Keratinocyte (primary cell): ENCODE measurements around the gene NLRC3. TPM values are rescaled to one million over a fixed set of nuclear protein-coding genes. Genes with fewer than 3 reads are reported as not detected.

ENCODE experiments used
- DNase-seq: peaks from one replicate; pipeline ENCODE4 v3.0.0-alpha.2; 2011; ENCODE audit warnings: low read depth, missing footprints, low spot score
- FAIRE-seq: peaks from 2 replicates; lab custom pipeline; 2011; peaks lifted over from hg19 to GRCh38; lab: Jason Lieb, UNC
- H2AFZ ChIP-seq: 2 replicates; pipeline ENCODE4 v1.6.0; 2012; ENCODE audit warnings: low read length, control low read depth, inconsistent platforms; ENCODE audit not compliant: control insufficient read depth
- H3K27ac ChIP-seq: 2 replicates; pipeline ENCODE4 v1.5.1; 2011; ENCODE audit warnings: low read length; ENCODE audit not compliant: control insufficient read depth, insufficient read depth
- H3K27me3 ChIP-seq: 3 replicates; pipeline ENCODE4 v1.6.0; 2011; ENCODE audit warnings: low read length; ENCODE audit not compliant: control insufficient read depth, insufficient read depth; ENCODE audit errors: extremely low read depth
- H3K36me3 ChIP-seq, 2 experiments: 2 replicates in 1 of 2; 3 replicates in 1 of 2; pipeline ENCODE4 v1.5.1; 2011; ENCODE audit warnings: low read length in 2 of 2, mild to moderate bottlenecking in 1 of 2; ENCODE audit not compliant: control insufficient read depth in 2 of 2, insufficient read depth in 2 of 2; ENCODE audit errors: extremely low read depth in 1 of 2
- H3K4me1 ChIP-seq: 3 replicates; pipeline ENCODE4 v1.5.1; 2011; ENCODE audit warnings: low read length; ENCODE audit not compliant: control insufficient read depth, insufficient read depth; ENCODE audit errors: extremely low read depth
- H3K4me2 ChIP-seq: 3 replicates; pipeline ENCODE4 v1.6.0; 2011; ENCODE audit warnings: low read depth, low read length; ENCODE audit not compliant: control insufficient read depth, insufficient read depth; ENCODE audit errors: extremely low read depth
- H3K4me3 ChIP-seq, 3 experiments: fragments of 200-600 bp in 1 of 3; sonication (generic) in 1 of 3; 2 replicates in 2 of 3; 3 replicates in 1 of 3; pipeline ENCODE4 v1.5.1; 2011 to 2016; ENCODE audit warnings: low read length in 3 of 3, mild to moderate bottlenecking in 3 of 3, control low read depth in 2 of 3, inconsistent platforms in 1 of 3, low read depth in 1 of 3, mixed read lengths in 1 of 3, mixed run types in 1 of 3, moderate library complexity in 1 of 3; ENCODE audit not compliant: control insufficient read depth in 2 of 3, insufficient read depth in 2 of 3; ENCODE audit errors: extremely low read depth in 1 of 3
- H3K79me2 ChIP-seq: 2 replicates; pipeline ENCODE4 v1.6.0; 2012; ENCODE audit warnings: low read length; ENCODE audit not compliant: control insufficient read depth, insufficient read depth
- H3K9ac ChIP-seq: 3 replicates; pipeline ENCODE4 v1.6.0; 2011; ENCODE audit warnings: low read length; ENCODE audit not compliant: control insufficient read depth, insufficient read depth; ENCODE audit errors: extremely low read depth
- H3K9me1 ChIP-seq: 3 replicates; pipeline ENCODE4 v1.6.0; 2011; ENCODE audit warnings: low read length; ENCODE audit not compliant: control insufficient read depth, insufficient read depth; ENCODE audit errors: extremely low read depth
- H3K9me3 ChIP-seq: 2 replicates; pipeline ENCODE4 v1.5.1; 2012; ENCODE audit warnings: low read depth, low read length; ENCODE audit not compliant: control insufficient read depth
- H4K20me1 ChIP-seq: 3 replicates; pipeline ENCODE4 v1.6.0; 2011; ENCODE audit warnings: low read length; ENCODE audit not compliant: control insufficient read depth, insufficient read depth; ENCODE audit errors: extremely low read depth
- EZH2 ChIP-seq: IDR thresholded peaks from one replicate; pipeline ENCODE4 v1.6.1; 2012; ENCODE audit warnings: inconsistent platforms, mild to moderate bottlenecking, low read length, moderate library complexity
- dilution Hi-C: fragments of 300-500 bp; cut with MboI; formaldehyde crosslinking; loops from one replicate; pipeline ENCODE4 v1.7.0; 2020; ENCODE audit warnings: low sequenced_read_pairs; ENCODE audit not compliant: extremely low pct_ligation_motif_present
- polyA plus RNA-seq, 5 experiments: library from polyadenylated mRNA; depleted of rRNA in 3 of 5; stranded (reverse) in 3 of 5; stranded (forward) in 1 of 5; unstranded in 1 of 5; fragments of >200 nt; gene quantifications; 1 replicate in 1 of 5; 2 replicates in 3 of 5; 3 replicates in 1 of 5; pipeline versions ENCODE4 v1.2.1 to v1.2.3, GENCODE V29; 2011 to 2012; ENCODE audit warnings: missing spikeins in 2 of 5, low read depth in 1 of 5, low replicate concordance in 1 of 5
- TF ChIP-seq, protein P1 (sequence below), 3 experiments: IDR thresholded peaks in 1 of 3; conservative IDR thresholded peaks in 1 of 3; optimal IDR thresholded peaks in 1 of 3; 2 replicates in 2 of 3; 3 replicates in 1 of 3; pipeline versions ENCODE3 to v1.5.1; 2011; ENCODE audit warnings: low read length in 3 of 3, mild to moderate bottlenecking in 3 of 3, moderate library complexity in 2 of 3, control low read depth in 1 of 3, inconsistent platforms in 1 of 3; ENCODE audit not compliant: insufficient read depth in 2 of 3; ENCODE audit errors: extremely low read depth in 1 of 3

Gene NLRC3
- polyA plus RNA-seq, 1 donor (not counting 4 experiments of a cell fraction or from before 2014, with no cell fraction given): not detected

DNA sequence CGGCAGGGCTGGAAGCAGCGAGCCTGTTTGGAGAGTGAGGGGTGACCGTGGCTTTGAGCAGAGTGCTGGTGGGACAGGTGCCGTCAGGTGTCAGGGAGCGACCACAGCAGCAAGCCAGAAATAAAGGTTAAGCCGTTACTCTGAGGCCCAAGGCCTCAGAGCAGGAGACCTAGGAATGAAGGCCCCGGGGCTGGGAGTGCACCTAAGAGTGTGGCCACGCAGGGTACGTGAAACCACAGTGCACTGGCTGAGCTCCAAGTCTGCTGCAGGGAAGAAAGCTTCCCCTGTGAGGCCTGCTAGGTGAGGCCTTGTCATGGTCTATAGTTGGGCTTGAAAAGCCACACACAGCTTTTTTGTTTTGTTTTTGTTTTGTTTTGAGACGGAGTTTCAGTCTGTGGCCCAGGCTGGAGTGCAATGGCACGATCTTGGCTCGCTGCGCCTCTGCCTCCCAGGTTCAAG is 67.7 kb downstream of the NLRC3 start:
- H4K20me1 ChIP-seq: peaks cover 4% of the 10 kb centered on the region
- dilution Hi-C loops: no loop called here
- no peak overlapping the region for H3K4me3 ChIP-seq
- H3K27ac ChIP-seq: no peak overlapping the region
- DNase-seq: no peak
- no peak overlapping the region for H3K9ac ChIP-seq
- H3K4me1 ChIP-seq: peaks cover 19% of the 10 kb centered on the region
- FAIRE-seq: peak; percentile 36
- no peaks in the 10 kb centered on the region for H3K79me2 ChIP-seq
- H3K4me2 ChIP-seq: no peak overlapping the region
- TF ChIP-seq EZH2: no peak
- TF ChIP-seq, protein P1, sequence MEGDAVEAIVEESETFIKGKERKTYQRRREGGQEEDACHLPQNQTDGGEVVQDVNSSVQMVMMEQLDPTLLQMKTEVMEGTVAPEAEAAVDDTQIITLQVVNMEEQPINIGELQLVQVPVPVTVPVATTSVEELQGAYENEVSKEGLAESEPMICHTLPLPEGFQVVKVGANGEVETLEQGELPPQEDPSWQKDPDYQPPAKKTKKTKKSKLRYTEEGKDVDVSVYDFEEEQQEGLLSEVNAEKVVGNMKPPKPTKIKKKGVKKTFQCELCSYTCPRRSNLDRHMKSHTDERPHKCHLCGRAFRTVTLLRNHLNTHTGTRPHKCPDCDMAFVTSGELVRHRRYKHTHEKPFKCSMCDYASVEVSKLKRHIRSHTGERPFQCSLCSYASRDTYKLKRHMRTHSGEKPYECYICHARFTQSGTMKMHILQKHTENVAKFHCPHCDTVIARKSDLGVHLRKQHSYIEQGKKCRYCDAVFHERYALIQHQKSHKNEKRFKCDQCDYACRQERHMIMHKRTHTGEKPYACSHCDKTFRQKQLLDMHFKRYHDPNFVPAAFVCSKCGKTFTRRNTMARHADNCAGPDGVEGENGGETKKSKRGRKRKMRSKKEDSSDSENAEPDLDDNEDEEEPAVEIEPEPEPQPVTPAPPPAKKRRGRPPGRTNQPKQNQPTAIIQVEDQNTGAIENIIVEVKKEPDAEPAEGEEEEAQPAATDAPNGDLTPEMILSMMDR (optimal IDR thresholded peaks at IDR 0.05 in 1 of 3, IDR thresholded peaks at IDR 0.05 in 1 of 3, conservative IDR thresholded peaks at IDR 0.05 in 1 of 3; ENCODE audit: extremely low read depth in 1 of 3, insufficient read depth in 2 of 3, low read length in 3 of 3): no peak
- H3K9me1 ChIP-seq: no peaks in the 10 kb centered on the region
- peaks cover 8 to 13% of the 10 kb centered on the region in 2 experiments for H3K36me3 ChIP-seq
- no peaks in the 10 kb centered on the region for H3K27me3 ChIP-seq
- no peak overlapping the region for H2AFZ ChIP-seq
- H3K9me3 ChIP-seq: no peaks in the 10 kb centered on the region

DNA sequence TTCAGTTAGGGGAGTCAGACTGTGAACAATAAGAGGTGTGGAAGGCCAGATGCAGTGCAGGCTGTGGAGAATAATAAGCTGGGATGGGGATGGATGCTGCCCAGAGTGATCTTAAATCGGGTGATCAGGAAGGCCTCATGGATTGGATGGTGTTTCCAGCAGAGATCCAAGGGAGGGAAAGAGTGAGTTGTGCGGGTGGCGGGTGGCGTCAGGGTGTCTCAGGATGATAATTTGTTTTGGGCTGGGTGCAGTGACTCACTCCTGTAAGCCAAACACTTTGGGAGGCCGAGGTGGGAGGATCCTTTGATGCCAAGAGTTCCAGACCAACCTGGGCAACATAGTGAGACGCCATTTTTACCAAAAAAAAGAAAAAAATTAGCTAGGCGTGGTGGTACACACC is 68.5 kb downstream of the NLRC3 start:
- Histone ChIP-seq H2AFZ (no peak overlapping the region), H3K9me3 (no peaks in the 10 kb centered on the region), H3K4me2 (no peak overlapping the region), H3K9ac (no peak overlapping the region), H3K27ac (no peak overlapping the region), H3K4me1 (peaks cover 12% of the 10 kb centered on the region), H3K27me3 (no peaks in the 10 kb centered on the region), H4K20me1 (peaks cover 4% of the 10 kb centered on the region), H3K79me2 (no peaks in the 10 kb centered on the region), H3K4me3 (no peak overlapping the region), H3K36me3 (peaks cover 5 to 8% of the 10 kb centered on the region in 2 experiments), H3K9me1 (no peaks in the 10 kb centered on the region)
- DNase-seq: no peak
- TF ChIP-seq EZH2: no peak
- TF ChIP-seq, protein P1 (optimal IDR thresholded peaks at IDR 0.05 in 1 of 3, IDR thresholded peaks at IDR 0.05 in 1 of 3, conservative IDR thresholded peaks at IDR 0.05 in 1 of 3; ENCODE audit: extremely low read depth in 1 of 3, insufficient read depth in 2 of 3, low read length in 3 of 3): no peak
- dilution Hi-C loops: no loop called here
- no peak for FAIRE-seq
